Fibroblast of mammary gland (primary cell): Measurements from ENCODE around the gene TM9SF4.
"Not testable (repeated sequence)": the region's sequence is repeated elsewhere in the genome, so short reads cannot be mapped to it uniquely, and the experiment has no call there.

ENCODE experiments used
- DNase-seq: peaks from one replicate; pipeline ENCODE4 v3.0.0-alpha.2; 2010; ENCODE audit warnings: low read depth
- H3K4me3 ChIP-seq: 2 replicates; pipeline ENCODE4 v1.5.1; 2011; ENCODE audit warnings: low read depth, mild to moderate bottlenecking, low read length, moderate library complexity; ENCODE audit not compliant: control insufficient read depth
- TF ChIP-seq, protein P1 (sequence below): conservative IDR thresholded peaks from 2 replicates; pipeline ENCODE4 v1.5.1; 2011; ENCODE audit warnings: low read depth, low read length, inconsistent platforms; ENCODE audit not compliant: control insufficient read depth, insufficient read depth

TM9SF4 gene

DNA sequence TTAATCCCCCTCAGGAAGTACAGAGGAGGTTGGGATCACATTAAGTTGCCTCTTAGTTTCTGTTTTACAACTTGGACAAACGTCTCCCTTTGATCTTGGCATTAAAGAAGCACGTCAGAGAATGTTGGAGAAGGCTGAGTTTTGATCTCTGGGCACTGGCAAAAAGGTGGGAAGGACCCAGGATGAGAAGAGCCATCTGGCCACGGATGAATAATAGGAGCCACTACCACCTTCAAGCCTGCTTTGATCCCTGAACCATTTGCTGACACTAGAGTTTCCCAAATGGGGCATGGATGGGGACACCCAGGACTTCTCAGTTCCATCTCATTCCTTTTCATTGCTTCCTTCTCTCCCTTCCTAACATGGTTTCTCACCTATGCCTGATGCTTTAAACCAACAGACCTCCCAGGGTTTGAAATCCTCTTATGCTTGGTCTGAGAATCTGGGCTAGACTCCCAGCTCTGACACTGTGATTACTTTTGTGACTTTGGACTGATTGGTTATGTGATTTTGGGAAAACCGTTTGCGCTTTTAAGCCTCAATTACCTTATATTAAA, 5.8 kb downstream of the TM9SF4 start:
- TF ChIP-seq, protein P1, sequence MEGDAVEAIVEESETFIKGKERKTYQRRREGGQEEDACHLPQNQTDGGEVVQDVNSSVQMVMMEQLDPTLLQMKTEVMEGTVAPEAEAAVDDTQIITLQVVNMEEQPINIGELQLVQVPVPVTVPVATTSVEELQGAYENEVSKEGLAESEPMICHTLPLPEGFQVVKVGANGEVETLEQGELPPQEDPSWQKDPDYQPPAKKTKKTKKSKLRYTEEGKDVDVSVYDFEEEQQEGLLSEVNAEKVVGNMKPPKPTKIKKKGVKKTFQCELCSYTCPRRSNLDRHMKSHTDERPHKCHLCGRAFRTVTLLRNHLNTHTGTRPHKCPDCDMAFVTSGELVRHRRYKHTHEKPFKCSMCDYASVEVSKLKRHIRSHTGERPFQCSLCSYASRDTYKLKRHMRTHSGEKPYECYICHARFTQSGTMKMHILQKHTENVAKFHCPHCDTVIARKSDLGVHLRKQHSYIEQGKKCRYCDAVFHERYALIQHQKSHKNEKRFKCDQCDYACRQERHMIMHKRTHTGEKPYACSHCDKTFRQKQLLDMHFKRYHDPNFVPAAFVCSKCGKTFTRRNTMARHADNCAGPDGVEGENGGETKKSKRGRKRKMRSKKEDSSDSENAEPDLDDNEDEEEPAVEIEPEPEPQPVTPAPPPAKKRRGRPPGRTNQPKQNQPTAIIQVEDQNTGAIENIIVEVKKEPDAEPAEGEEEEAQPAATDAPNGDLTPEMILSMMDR = no peak
- H3K4me3 ChIP-seq = no peak overlapping the region
- no peak for DNase-seq

DNA sequence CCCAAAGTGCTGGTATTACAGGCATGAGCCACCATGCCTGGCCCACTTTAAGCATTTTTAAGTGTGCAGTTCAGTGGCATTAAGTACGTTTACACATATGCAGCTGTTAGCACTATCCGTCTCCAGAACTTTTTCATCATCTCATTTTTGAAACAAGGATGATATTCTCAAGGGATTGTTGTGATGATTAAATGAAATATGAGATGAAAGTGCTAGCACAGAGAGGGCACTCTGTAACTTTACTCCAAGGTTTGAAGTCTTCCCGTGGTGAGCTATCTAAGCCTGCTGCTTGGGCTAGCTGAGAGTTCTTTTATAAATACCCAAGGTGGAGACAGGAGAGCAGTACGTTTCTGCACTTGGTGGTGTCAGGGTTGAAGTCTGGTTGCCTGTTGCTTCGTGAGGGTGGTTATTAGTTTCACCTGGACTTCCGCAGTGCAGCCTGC, 6.6 kb downstream of the TM9SF4 start:
- DNase-seq = peak; percentile 66
- TF ChIP-seq, protein P1 = no peak
- H3K4me3 ChIP-seq = no peak overlapping the region

DNA sequence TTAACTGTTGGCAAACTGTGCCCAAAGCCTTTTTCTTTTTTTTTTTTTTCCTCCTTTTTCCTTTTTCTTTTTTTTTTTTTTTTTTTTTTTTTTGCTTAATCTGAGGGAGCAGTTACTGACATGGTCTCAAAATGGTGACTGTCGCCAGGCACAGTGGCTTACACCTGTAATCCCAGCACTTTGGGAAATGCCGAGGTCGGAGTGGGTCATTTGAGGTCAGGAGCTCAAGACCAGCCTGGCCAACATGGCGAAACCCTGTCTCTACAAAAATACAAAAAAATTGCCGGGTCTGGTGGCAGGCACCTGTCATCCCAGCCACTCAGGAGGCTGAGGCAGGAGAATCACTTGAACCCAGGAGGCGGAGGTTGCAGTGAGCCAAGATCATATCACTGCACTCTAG, 7.3 kb downstream of the TM9SF4 start:
- H3K4me3 ChIP-seq, DNase-seq: not testable (repeated sequence)

DNA sequence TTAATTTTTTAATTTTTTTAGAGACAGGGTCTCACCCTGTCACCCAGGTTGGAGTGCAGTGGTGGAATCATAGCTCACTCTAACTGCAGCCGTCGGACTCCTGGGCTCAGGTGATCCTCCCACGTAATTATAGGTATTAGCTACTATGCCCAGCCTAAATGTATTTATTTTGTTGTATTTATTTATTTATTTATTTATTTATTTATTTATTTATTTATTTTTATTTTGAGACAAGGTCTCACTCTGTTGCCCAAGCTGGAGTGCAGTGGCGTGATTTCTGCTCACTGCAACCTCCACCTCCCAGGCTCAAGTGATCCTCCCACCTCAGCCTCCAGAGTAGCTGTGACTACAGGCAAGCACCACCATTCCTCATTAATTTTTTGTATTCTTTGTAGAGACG, 8.9 kb downstream of the TM9SF4 start:
- H3K4me3 ChIP-seq, DNase-seq: not testable (repeated sequence)

DNA sequence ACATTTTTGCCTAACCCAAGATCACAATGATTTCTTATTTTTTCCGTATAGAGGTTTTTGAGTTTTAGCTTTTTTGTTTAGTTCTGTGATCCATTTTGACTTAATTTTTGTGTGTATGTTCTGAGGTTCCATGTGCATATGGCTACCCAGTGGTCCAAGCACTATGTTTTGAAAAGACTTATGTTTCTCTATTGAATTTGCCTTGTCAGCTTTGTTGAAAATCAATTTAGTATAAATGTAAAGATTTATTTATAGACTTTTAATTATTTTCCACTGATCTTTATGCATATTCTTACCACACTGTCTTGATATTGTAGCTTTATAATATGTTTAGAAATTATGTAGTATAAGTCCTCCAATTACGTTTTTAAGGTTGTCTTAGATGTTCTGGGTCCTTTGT, 10.2 kb downstream of the TM9SF4 start:
- no peak overlapping the region for H3K4me3 ChIP-seq
- TF ChIP-seq, protein P1 = no peak
- no peak for DNase-seq

DNA sequence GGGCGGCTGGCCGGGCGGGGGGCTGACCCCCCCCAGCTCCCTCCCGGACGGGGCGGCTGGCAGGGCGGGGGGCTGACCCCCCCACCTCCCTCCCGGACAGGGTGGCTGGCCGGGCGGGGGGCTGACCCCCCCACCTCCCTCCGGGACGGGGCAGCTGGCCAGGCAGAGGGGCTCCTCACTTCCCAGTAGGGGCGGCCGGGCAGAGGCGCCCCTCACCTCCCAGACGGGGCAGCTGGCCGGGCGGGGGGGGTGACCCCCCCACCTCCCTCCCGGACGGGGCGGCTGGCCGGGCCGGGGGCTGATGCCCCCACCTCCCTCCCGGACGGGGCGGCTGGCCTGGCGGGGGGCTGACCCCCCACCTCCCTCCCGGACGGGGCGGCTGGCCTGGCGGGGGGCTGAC, 12.4 kb downstream of the TM9SF4 start:
- H3K4me3 ChIP-seq, DNase-seq: not testable (repeated sequence)

DNA sequence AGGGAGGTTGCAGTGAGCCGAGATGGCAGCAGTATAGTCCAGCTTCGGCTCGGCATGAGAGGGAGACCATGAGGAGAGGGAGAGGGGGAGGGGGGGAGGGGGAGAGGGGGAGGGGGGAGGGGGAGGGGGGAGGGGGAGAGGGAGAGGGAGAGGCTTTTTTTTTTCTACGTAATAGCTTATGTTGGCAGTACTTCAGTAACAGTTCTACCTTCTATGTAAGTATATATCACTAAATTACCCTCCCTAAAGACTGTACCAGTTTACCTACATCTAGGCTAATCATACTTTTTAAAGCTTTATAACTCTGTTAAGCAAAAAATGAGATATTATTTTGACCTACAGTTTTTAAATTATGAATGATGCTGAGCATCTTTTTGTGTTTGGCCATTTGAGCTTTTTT, 13.6 kb downstream of the TM9SF4 start:
- no peak for DNase-seq
- no peak overlapping the region for H3K4me3 ChIP-seq
- TF ChIP-seq, protein P1 = no peak

DNA sequence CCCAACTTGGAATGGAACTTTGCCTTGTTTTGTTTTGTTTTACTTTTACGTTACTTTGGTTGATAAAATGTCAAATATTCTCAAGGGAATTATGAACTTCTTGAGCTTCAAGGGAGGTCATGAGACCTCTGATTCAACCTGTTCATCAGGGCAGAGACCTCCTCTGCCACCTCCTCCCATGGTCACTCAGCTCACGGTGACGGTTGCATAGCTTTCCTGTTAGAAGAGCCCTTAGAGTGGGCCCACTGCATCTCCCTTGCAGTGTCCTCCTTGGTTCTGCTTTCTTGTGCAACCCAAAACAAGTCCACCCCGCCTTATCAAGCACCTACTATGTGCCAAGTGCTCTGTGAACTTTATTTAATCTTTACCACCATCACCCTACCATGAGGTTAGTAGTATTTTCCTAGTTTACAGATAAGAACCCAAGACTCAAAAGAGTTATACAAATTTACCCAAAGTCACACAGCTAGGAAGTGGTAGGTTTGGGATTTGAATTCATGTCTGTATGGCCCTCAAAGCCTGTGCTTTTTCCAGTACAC, 15.5 kb downstream of the TM9SF4 start:
- no peak overlapping the region for H3K4me3 ChIP-seq
- DNase-seq = no peak
- TF ChIP-seq, protein P1 = no peak
